Measurements from ENCODE around the gene CTSZ. TPM values are rescaled to one million over a fixed set of nuclear protein-coding genes. Genes with fewer than 3 reads are reported as not detected.

The CTSZ gene
- total and polyA plus RNA-seq, 10 of the 15 experiments (the other 5 are each of a cell fraction or from before 2014, with no cell fraction given), result 6.0 to 301 (median 154) TPM

- CTCF ChIA-PET, result interaction anchor here (1.5 kb wide), 1 partner anchor 12 kb away, joined by 5 read pairs; no protein-coding TSS in a partner anchor
- FAIRE-seq (no peak), ATAC-seq (no peak), DNase-seq (ENCODE audit: low read depth, low spot score) (no peak)
- Histone ChIP-seq H3K9ac (ENCODE audit: control insufficient read depth, insufficient read depth, low read length) (no peak overlapping the region), H4K20me1 (ENCODE audit: control insufficient read depth, insufficient read depth) (no peaks in the 10 kb centered on the region; the same call in 1 of the 2 replicates), H3K4me2 (ENCODE audit: control insufficient read depth, insufficient read depth) (no peak overlapping the region), H3K79me2 (ENCODE audit: control insufficient read depth, insufficient read depth, low read length) (peaks cover 31% of the 10 kb centered on the region), H3K4me3 (no peak overlapping the region), H3K36me3 (ENCODE audit: control insufficient read depth in 2 of 2, insufficient read depth in 2 of 2, low read length in 1 of 2) (peaks cover 0 to 3% of the 10 kb centered on the region in 2 experiments; a peak in 1 of 4 replicates), H3K27me3 (replicated peaks in 1 of 2; ENCODE audit: control insufficient read depth in 2 of 2, insufficient read depth in 2 of 2, low read length in 1 of 2) (no peaks in the 10 kb centered on the region; a peak in 1 of 4 replicates), H3K9me3 (replicated peaks; ENCODE audit: control insufficient read depth, insufficient read depth, low read length) (no peaks in the 10 kb centered on the region), H3K4me1 (ENCODE audit: control insufficient read depth, insufficient read depth, low read length) (peaks cover 13% of the 10 kb centered on the region), H3K27ac (ENCODE audit: control insufficient read depth, insufficient read depth) (no peak overlapping the region), H2AFZ (ENCODE audit: control insufficient read depth, low read depth, low read length) (no peak overlapping the region)
- SMC1A ChIA-PET (ENCODE audit: uncharacterized antibody, unreplicated experiment), result no interaction called here
- in situ Hi-C loops (cut with MboI), result loop anchor here (10.0 kb wide), 1 partner anchor 390 kb away; the partner anchor contains the start of gene STX16
- POLR2A ChIA-PET, result interaction anchor here (0.5 kb wide), 1 partner anchor 184 kb away, joined by 3 read pairs; no protein-coding TSS in a partner anchor
- RAD21 ChIA-PET (ENCODE audit: unreplicated experiment), result no interaction called here
- TF ChIP-seq TCF12 (IDR thresholded peaks at IDR 0.05; ENCODE audit: low read depth, low read length) (no peak), WRNIP1 (IDR thresholded peaks at IDR 0.05; ENCODE audit: borderline replicate concordance, low read depth, low read length) (no peak), YY1 (IDR thresholded peaks at IDR 0.05; ENCODE audit: low read depth, low read length) (no peak), CHD4 (IDR thresholded peaks at IDR 0.05) (no peak), GABPA (IDR thresholded peaks at IDR 0.05; ENCODE audit: low read depth) (no peak), ZNF207 (IDR thresholded peaks at IDR 0.05; ENCODE audit: borderline replicate concordance) (no peak), CTCF (IDR thresholded peaks at IDR 0.05 in 2 of 3, conservative IDR thresholded peaks at IDR 0.05 in 1 of 3; ENCODE audit: control insufficient read depth in 2 of 3, extremely low read depth in 1 of 3, insufficient read depth in 1 of 3, low read depth in 3 of 3, low read length in 3 of 3) (no peak), SMC3 (IDR thresholded peaks at IDR 0.05; ENCODE audit: borderline replicate concordance, low read length) (no peak), BCLAF1 (IDR thresholded peaks at IDR 0.05) (no peak), CBFB (IDR thresholded peaks at IDR 0.05; ENCODE audit: low read depth) (no peak)
- intact Hi-C loops (cut with micrococcal nuclease; ENCODE audit: unreplicated experiment), result no loop called here
- BruUV-seq (replicated peaks), result no TSS peak
- WGBS (ENCODE audit: insufficient coverage, insufficient replicate concordance, low lambda C conversion rate, missing lambda C conversion rate), result 94% methylated on average over 3 of the region's 3 CpGs
Observed at GRCh38 chr20:59044796-59045195, 37.7 kb upstream of the CTSZ start.

Measured in GM12878 (cell line).